H9 (cell line): ENCODE data around the gene ZNF577. TPM values are rescaled to one million over a fixed set of nuclear protein-coding genes. Genes with fewer than 3 reads are reported as not detected.

ENCODE experiments used
- DNase-seq: peaks from one replicate; pipeline ENCODE4 v3.0.0-alpha.2; 2017
- H2AFZ ChIP-seq: one replicate; pipeline ENCODE4 v1.6.1; 2013; ENCODE audit warnings: mild to moderate bottlenecking, low read length, control low read depth, moderate library complexity
- H2AK5ac ChIP-seq: 2 replicates; pipeline ENCODE4 v1.6.1; 2013; ENCODE audit warnings: low read length, control low read depth, mixed read lengths; ENCODE audit not compliant: insufficient read length
- H2BK120ac ChIP-seq: one replicate; pipeline ENCODE4 v1.6.1; 2013; ENCODE audit warnings: low read depth, mild to moderate bottlenecking, low read length, control low read depth, inconsistent platforms; ENCODE audit not compliant: poor library complexity, severe bottlenecking
- H2BK12ac ChIP-seq: 2 replicates; pipeline ENCODE4 v1.6.1; 2013; ENCODE audit warnings: low read length, control low read depth, mixed read lengths, low read depth; ENCODE audit not compliant: insufficient read length
- H2BK15ac ChIP-seq: 2 replicates; pipeline ENCODE4 v1.6.1; 2013; ENCODE audit warnings: low read depth, low read length, control low read depth
- H2BK20ac ChIP-seq: one replicate; pipeline ENCODE4 v1.6.1; 2013; ENCODE audit warnings: low read depth, mild to moderate bottlenecking, low read length, control low read depth, inconsistent platforms; ENCODE audit not compliant: poor library complexity, severe bottlenecking
- H2BK5ac ChIP-seq: 2 replicates; pipeline ENCODE4 v1.6.1; 2013; ENCODE audit warnings: low read length, control low read depth, mixed read lengths; ENCODE audit not compliant: insufficient read length
- H3K14ac ChIP-seq: 2 replicates; pipeline ENCODE4 v1.6.1; 2013; ENCODE audit warnings: low read length, control low read depth; ENCODE audit not compliant: insufficient read depth
- H3K18ac ChIP-seq: 2 replicates; pipeline ENCODE4 v1.6.1; 2013; ENCODE audit warnings: low read depth, mild to moderate bottlenecking, mixed read lengths, low read length, control low read depth; ENCODE audit not compliant: insufficient read length
- H3K23ac ChIP-seq: 2 replicates; pipeline ENCODE4 v1.6.1; 2013; ENCODE audit warnings: low read length, control low read depth, mixed read lengths, low read depth; ENCODE audit not compliant: insufficient read length
- H3K23me2 ChIP-seq: 2 replicates; pipeline ENCODE4 v1.6.1; 2013; ENCODE audit warnings: low read depth, mild to moderate bottlenecking, mixed read lengths, low read length, control low read depth; ENCODE audit not compliant: insufficient read length, poor library complexity, severe bottlenecking
- H3K27ac ChIP-seq: 2 replicates; pipeline ENCODE4 v1.5.1; 2013; ENCODE audit warnings: low read length, control low read depth, mixed read lengths, low read depth; ENCODE audit not compliant: insufficient read length
- H3K27me3 ChIP-seq: 2 replicates; pipeline ENCODE4 v1.6.1; 2013; ENCODE audit warnings: low read length, control low read depth, inconsistent platforms; ENCODE audit not compliant: insufficient read depth
- H3K4ac ChIP-seq: 2 replicates; pipeline ENCODE4 v1.6.1; 2013; ENCODE audit warnings: low read depth, mild to moderate bottlenecking, control low read depth, inconsistent platforms, low read length, moderate library complexity
- H3K4me1 ChIP-seq: 2 replicates; pipeline ENCODE4 v1.6.1; 2013; ENCODE audit warnings: low read length, control low read depth, inconsistent platforms; ENCODE audit not compliant: insufficient read depth
- H3K4me2 ChIP-seq: 2 replicates; pipeline ENCODE4 v1.6.1; 2013; ENCODE audit warnings: low read length, control low read depth, mixed read lengths; ENCODE audit not compliant: insufficient read length, insufficient read depth
- H3K56ac ChIP-seq: 2 replicates; pipeline ENCODE4 v1.6.1; 2013; ENCODE audit warnings: low read depth, mild to moderate bottlenecking, mixed read lengths, low read length, control low read depth; ENCODE audit not compliant: insufficient read length
- H3K79me1 ChIP-seq: 2 replicates; pipeline ENCODE4 v1.6.1; 2013; ENCODE audit warnings: low read depth, mild to moderate bottlenecking, moderate library complexity, low read length, control low read depth, inconsistent platforms; ENCODE audit not compliant: insufficient read depth, poor library complexity, severe bottlenecking
- H3K79me2 ChIP-seq: 2 replicates; pipeline ENCODE4 v1.6.1; 2013; ENCODE audit warnings: low read length, control low read depth, inconsistent platforms; ENCODE audit not compliant: insufficient read depth
- H3K9ac ChIP-seq: 2 replicates; pipeline ENCODE4 v1.6.1; 2013; ENCODE audit warnings: low read length, control low read depth, mixed read lengths; ENCODE audit not compliant: insufficient read length; ENCODE audit errors: extremely low read depth
- H3K9me3 ChIP-seq: one replicate; pipeline ENCODE4 v1.6.1; 2013; ENCODE audit warnings: low read depth, low read length, inconsistent platforms; ENCODE audit not compliant: control insufficient read depth
- H3T11ph ChIP-seq: one replicate; pipeline ENCODE4 v1.6.1; 2013; ENCODE audit warnings: mild to moderate bottlenecking, low read length, control low read depth, inconsistent platforms
- H4K20me1 ChIP-seq: one replicate; pipeline ENCODE4 v1.6.1; 2013; ENCODE audit not compliant: control insufficient read depth, insufficient read length, insufficient read depth
- H4K5ac ChIP-seq: 2 replicates; pipeline ENCODE4 v1.6.1; 2013; ENCODE audit warnings: low read depth, mild to moderate bottlenecking, mixed read lengths, low read length, control low read depth; ENCODE audit not compliant: insufficient read length
- H4K8ac ChIP-seq: replicated peaks from 2 replicates; pipeline ENCODE4 v1.6.1; 2013; ENCODE audit warnings: low read length, control low read depth, mixed read lengths, low read depth; ENCODE audit not compliant: insufficient read length
- H4K91ac ChIP-seq: 2 replicates; pipeline ENCODE4 v1.6.1; 2013; ENCODE audit warnings: low read depth, mild to moderate bottlenecking, moderate library complexity, mixed read lengths, low read length, control low read depth; ENCODE audit not compliant: insufficient read length
- H3K27ac Mint-ChIP-seq, 3 experiments: 2 replicates in 2 of 3; 3 replicates in 1 of 3; pipeline ENCODE4 v1.8.0; 2020 to 2021; ENCODE audit warnings: mixed read lengths in 3 of 3, mild to moderate bottlenecking in 1 of 3, moderate library complexity in 1 of 3
- H3K27me3 Mint-ChIP-seq: 2 replicates; pipeline ENCODE4 v1.8.0; 2021; ENCODE audit warnings: low read depth, mild to moderate bottlenecking, moderate library complexity, mixed read lengths
- H3K36me3 Mint-ChIP-seq, 3 experiments: 2 replicates in 2 of 3; 3 replicates in 1 of 3; pipeline ENCODE4 v1.8.0; 2020 to 2021; ENCODE audit warnings: low read depth in 3 of 3, mixed read lengths in 3 of 3; ENCODE audit not compliant: insufficient read depth in 1 of 3
- H3K4me1 Mint-ChIP-seq, 2 experiments: 2 replicates each; pipeline ENCODE4 v1.8.0; 2020; ENCODE audit warnings: mixed read lengths in 2 of 2
- H3K4me3 Mint-ChIP-seq, 2 experiments: 2 replicates in 1 of 2; 3 replicates in 1 of 2; pipeline ENCODE4 v1.8.0; 2020 to 2021; ENCODE audit warnings: mild to moderate bottlenecking in 2 of 2, mixed read lengths in 2 of 2, moderate library complexity in 1 of 2
- H3K9me3 Mint-ChIP-seq, 2 experiments: 2 replicates in 1 of 2; 3 replicates in 1 of 2; pipeline ENCODE4 v1.8.0; 2020; ENCODE audit warnings: mild to moderate bottlenecking in 2 of 2, mixed read lengths in 2 of 2, moderate library complexity in 1 of 2
- CTCF ChIP-seq: fragments of 200-600 bp; sonication (generic); conservative IDR thresholded peaks from 3 replicates; pipeline ENCODE4 v1.8.0; 2021; ENCODE audit warnings: antibody characterized with exemption, mild to moderate bottlenecking
- WGBS: extraction: QIAGEN DNeasy Blood & Tissue Kit; methylation state at CpG from one replicate; pipeline ENCODE4 v1.1.7; 2013; ENCODE audit warnings: missing lambda C conversion rate, low lambda C conversion rate, mixed read lengths; ENCODE audit not compliant: insufficient read length; ENCODE audit errors: extremely low coverage; 5-methylcytosine and 5-hydroxymethylcytosine counted together
- long read RNA-seq: library from polyadenylated mRNA; unstranded; transcript quantifications from one replicate; pipeline ENCODE4 v2.0.0, GENCODE V29; 2020
- total RNA-seq: library from RNA; stranded (reverse); gene quantifications from 2 replicates; pipeline ENCODE4 v1.2.1, GENCODE V29; 2021

Gene ZNF577
- 39.4 and 42.1 TPM in 2 replicates for total RNA-seq
- long read RNA-seq, transcript ZNF577-218 (7 exons, 1,865 nt): major isoform, 8 of 218 reads
- long read RNA-seq, partial matches to known transcripts: 110 of 218 reads
- long read RNA-seq, other reads (novel, unspliced or antisense): 89 of 218 reads

GRCh38 chr19:51887522-51888498 lies at the start of gene ZNF577:
ZNF577 (minus strand) TSS chr19:51887951; CDS start chr19:51880382, 7,569 bp downstream.
- Mint-ChIP-seq H3K4me1 (peaks cover 10 to 18% of the 10 kb centered on the region in 2 experiments), H3K36me3 (peaks cover 58 to 92% (median 69%) of the 10 kb centered on the region in 3 experiments), H3K4me3 (peak within 1 kb of the TSS; percentile 93 to 95), H3K27me3 (peaks cover 3% of the 10 kb centered on the region), H3K27ac (peak within 1 kb of the TSS; percentile 98 to 100 (median 100)), H3K9me3 (peaks cover 59 to 69% of the 10 kb centered on the region in 2 experiments)
- H3K14ac ChIP-seq: peak within 1 kb of the TSS; percentile 92; the same call in 1 of the 2 replicates
- peak within 1 kb of the TSS; percentile 84 for H2BK120ac ChIP-seq
- no peak within 1 kb of the TSS for H2BK20ac ChIP-seq
- H3K27ac ChIP-seq: peak within 1 kb of the TSS; percentile 58
- no peak within 1 kb of the TSS for H4K5ac ChIP-seq
- no peak within 1 kb of the TSS for H4K8ac ChIP-seq
- TF ChIP-seq CTCF: no peak
- no peak within 1 kb of the TSS for H3K23ac ChIP-seq
- no peak within 1 kb of the TSS for H3K56ac ChIP-seq
- no peaks in the 10 kb centered on the region for H3K27me3 ChIP-seq
- no peak within 1 kb of the TSS for H2AFZ ChIP-seq
- peaks cover 5% of the 10 kb centered on the region; the same call in 1 of the 2 replicates for H3K79me2 ChIP-seq
- H2AK5ac ChIP-seq: no peak within 1 kb of the TSS
- no CpG with 5 or more reads among the region's 56 CpGs for WGBS
- H4K20me1 ChIP-seq: no peaks in the 10 kb centered on the region
- peaks cover 3% of the 10 kb centered on the region for H3K23me2 ChIP-seq
- DNase-seq: peak; percentile 85
- H2BK12ac ChIP-seq: no peak within 1 kb of the TSS
- H3K4me2 ChIP-seq: peak within 1 kb of the TSS; percentile 63
- H2BK5ac ChIP-seq: no peak within 1 kb of the TSS
- peaks cover 41% of the 10 kb centered on the region for H3K9me3 ChIP-seq
- peak within 1 kb of the TSS; percentile 86 for H3K18ac ChIP-seq
- no peak within 1 kb of the TSS for H4K91ac ChIP-seq
- no peak within 1 kb of the TSS for H2BK15ac ChIP-seq
- H3K9ac ChIP-seq: peak within 1 kb of the TSS; percentile 82
- no peaks in the 10 kb centered on the region for H3K4me1 ChIP-seq
- H3K79me1 ChIP-seq: peaks cover 7% of the 10 kb centered on the region
- H3T11ph ChIP-seq: peak within 1 kb of the TSS; percentile 62
- peak within 1 kb of the TSS; percentile 56; the same call in 1 of the 2 replicates for H3K4ac ChIP-seq
